M059J (cell line): ENCODE measurements around the gene ATAD5. TPM values are rescaled to one million over a fixed set of nuclear protein-coding genes. Genes with fewer than 3 reads are reported as not detected.

ENCODE experiments used
- DNase-seq: peaks from one replicate; pipeline ENCODE4 v3.0.0-alpha.2; 2012; ENCODE audit warnings: low read depth
- total RNA-seq: library from RNA; depleted of rRNA; stranded (reverse); fragments of >200 nt; shearing (Covaris generic); gene quantifications from 2 replicates; pipeline ENCODE4 v1.2.3, GENCODE V29; 2014; rRNA removed

Gene ATAD5
- total RNA-seq, 1 experiment from 2014 or later = 4.5 TPM

- peak; percentile 47 for DNase-seq
These were observed 110.7 kb downstream of the ATAD5 start for GRCh38 chr17:30942308-30943079.

Other genes with a start within 250 kb of the ATAD5 start
- 8.1 and 13.1 TPM in 2 replicates for gene CRLF3, start 7.3 kb upstream of the ATAD5 start, total RNA-seq
- gene TEFM, start 74.3 kb downstream of the ATAD5 start, total RNA-seq = 14.0 and 19.4 TPM in 2 replicates
- 0.10 and 1.2 TPM in 2 replicates for gene ADAP2, start 90.0 kb downstream of the ATAD5 start, total RNA-seq
- gene RNF135, start 139.1 kb downstream of the ATAD5 start, total RNA-seq = 11.4 and 15.7 TPM in 2 replicates